GM21825 (cell line): ENCODE data around the gene TLR1.
"Not testable (repeated sequence)": the region's sequence is repeated elsewhere in the genome, so short reads cannot be mapped to it uniquely, and the experiment has no call there.

ENCODE experiments used
- ATAC-seq: cut with Tn5 transposase; IDR thresholded peaks from one replicate; pipeline ENCODE4 v1.9.1; 2021; ENCODE audit warnings: mild to moderate bottlenecking, moderate library complexity; ENCODE audit not compliant: unreplicated experiment

The TLR1 gene

GRCh38 chr4:38804654-38805295, at the start of gene TLR1:
TSS of gene TLR1 (minus strand) at chr4:38804791. CDS start at chr4:38798831, 5,960 bp downstream.
- ATAC-seq: peak; percentile 26

DNA sequence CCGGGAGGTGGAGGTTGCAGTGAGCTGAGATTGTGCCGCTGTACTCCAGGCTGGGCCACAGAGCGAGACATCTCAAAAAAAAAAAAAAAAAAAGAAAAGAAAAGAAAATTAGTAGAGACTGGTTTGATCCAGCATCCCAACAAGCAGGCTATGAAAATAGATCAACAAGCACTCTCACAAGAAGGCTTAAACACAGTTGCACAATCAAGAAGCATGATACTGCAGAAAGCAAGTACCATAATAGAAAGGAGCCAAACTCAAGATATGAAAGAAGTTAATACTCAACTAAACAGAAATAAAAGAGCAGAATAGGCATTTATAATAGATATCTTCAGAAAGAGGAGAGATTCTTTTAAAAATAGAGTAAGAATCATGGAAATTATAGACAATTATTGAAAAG, 41.4 kb upstream of the TLR1 start:
- ATAC-seq: no peak

- ATAC-seq: no peak
Observed at GRCh38 chr4:38842994-38843393, 38.4 kb upstream of the TLR1 start.

GRCh38 chr4:38837849-38838248, 33.3 kb upstream of the TLR1 start:
- no peak for ATAC-seq

DNA sequence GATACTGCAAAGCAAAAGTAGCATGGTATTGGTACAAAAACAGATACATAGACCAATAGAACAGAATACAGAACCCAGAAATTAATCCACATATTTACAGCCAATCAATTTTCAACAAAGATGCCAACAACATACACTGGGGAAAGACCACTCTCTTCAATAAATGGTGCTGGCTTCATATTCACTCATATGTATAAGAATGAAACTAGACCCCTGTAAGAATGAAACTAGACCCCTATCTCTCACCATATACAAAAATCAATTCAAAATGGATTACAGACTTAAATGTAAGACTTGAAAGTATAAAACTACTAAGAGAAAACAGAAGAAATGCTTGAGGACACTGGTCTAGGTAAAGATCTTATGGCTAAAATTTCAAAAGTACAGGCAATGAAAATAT, 32.7 kb upstream of the TLR1 start:
- no peak for ATAC-seq

DNA sequence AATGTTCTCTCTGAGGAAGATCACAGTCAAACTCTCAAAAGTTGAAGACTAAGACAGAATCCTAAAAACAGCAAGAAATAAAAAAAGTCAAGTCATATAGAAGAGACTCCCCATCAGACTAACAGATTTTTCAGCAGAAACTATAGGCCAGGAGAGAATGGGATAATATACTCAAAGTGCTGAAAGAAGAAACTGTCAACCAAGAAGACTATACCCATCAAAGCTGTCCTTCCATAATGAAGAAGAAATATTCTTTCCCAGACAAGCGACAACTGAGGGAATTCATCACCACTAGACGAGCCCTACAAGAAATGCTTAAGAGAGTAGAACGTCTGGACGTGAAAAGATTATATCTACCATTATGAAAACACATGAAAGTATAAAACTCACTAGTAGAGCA, 30.0 kb upstream of the TLR1 start:
- no peak for ATAC-seq

DNA sequence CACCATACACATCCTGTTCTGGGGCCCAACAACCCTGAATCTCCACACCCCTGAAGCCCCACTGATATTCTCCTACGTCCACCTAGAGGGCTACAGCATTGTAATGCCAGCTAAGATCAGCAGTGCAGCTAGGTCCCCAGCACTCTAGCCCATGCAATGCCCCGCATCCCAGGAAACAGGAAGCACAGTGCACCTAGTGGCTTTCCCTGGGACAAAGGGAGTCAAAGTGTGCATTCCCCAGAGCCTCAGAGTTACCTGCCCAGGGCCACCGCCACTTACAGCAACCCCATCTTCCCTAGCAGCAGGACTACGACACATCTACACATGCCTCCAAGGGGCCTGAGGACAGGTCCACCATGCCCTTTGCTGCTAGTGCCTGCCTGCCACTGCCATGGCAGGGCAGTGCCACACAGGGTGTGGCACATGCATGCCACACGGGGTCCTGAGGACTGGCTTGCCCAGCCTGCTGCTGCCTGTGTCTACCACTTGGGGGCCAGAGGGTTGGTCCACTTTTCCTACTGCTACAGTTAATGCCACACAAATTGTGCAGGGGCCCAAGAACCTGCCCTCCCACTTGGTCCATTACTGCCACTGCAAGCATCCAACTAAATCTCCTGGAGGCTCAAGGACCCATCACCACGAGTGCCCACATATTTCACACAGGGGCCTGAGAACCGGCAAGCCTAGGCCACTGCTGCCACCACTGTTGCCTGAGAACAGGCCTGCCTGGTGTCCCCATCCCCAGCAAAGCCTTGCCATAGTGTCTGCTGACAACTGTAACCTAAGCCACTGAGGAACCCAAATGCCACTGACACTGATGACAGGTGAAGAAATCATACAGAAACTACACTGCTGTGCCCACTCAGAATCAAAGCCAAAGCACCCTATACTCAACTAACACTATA, 28.3 kb upstream of the TLR1 start:
- no peak for ATAC-seq

DNA sequence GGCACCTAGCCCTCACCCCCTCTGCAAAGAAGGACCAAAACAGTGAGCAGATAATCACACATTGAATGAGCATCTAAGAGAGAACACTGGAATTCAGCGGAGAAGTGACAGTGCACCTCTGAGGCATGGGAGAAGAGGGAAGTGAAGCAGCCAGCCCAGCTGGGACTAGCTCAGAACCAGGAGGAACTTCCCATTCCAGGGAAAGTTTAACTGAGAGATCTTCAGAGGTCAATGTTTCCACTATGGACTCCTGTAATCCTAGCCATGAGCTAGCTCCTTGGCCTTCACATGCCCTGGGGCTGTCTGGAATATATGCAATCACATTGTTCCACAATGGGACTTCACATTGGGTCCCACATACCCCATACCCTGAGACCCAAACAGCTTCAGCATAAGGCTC, 27.6 kb upstream of the TLR1 start:
- ATAC-seq: no peak

- ATAC-seq: no peak
Observed at GRCh38 chr4:38831653-38832052, 27.1 kb upstream of the TLR1 start.

GRCh38 chr4:38829237-38829636, 24.6 kb upstream of the TLR1 start:
- no peak for ATAC-seq

GRCh38 chr4:38823766-38824165, 19.2 kb upstream of the TLR1 start:
- ATAC-seq: no peak

DNA sequence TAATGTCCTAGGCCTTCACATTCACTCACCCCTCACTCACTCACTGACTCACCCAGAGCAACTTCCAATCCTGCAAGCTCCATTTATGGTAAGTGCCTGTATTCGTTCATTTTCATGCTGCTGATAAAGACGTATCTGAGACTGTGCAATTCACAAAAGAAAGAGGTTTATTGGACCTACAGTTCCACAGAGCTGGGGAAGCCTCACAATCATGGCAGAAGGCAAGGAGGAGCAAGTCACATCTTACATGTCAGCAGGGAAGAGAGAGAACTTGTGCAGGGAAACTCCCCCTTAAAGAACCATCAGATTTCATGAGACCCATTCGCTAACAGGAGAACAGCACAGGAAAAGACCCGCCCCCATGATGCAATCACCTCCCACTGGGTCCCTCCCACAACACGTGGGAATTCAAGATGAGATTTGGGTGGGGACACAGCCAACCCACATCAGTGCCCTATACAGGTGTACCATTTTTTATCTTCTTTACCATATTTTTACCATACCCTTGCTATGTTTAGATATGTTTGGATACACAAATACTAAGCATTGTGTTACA, 18.2 kb upstream of the TLR1 start:
- no peak for ATAC-seq

DNA sequence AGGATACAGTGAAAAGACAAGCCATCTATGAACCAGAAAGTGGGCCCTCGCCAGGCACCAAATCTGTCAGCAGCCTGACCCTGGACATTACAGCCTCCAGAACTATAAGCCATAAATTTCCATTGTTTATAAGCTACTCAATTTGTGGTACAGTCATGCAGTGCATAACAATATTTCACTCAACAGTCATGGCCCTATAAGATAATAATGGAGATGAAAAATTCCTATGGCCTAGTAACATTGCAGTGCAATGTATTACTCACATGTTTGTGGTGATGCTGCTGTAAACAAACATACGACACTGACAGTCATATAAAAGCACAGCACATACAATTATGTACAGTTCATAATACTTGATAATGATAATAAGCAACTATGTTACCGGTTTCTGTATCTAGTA, 17.1 kb upstream of the TLR1 start:
- ATAC-seq: no peak

DNA sequence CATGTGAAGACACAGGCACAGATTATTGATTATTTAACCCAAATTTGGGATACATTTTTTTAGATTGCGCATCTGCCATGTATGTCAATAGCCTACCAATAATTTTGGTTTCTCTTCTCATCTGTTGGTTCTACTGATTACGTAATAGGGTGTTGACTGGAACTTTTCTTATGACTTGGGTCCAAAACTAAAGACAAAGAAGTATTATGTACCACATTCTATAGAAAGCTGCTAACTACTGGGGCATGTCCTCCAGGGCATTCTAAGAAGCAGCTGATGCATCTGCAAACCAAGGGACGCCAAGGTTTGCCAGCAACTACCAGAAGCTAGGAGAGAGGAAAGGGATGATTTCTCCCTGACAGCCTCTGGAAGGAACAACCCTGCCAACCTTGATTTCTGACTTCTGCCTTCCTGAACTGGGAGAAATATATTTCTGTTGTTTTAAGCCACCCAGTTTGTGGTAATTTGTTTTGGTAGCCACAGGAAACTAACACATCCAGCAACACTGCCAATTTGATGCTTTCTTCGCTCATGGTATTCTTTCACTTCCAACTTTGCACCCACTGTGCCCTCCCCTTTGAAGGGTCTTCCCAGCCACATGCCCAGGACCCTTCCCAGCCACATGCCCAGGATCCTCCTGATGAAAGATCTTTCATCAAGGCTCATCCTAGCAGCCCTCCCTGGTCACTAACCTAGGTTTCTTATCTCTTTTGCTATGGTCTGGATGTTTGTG, 15.9 kb upstream of the TLR1 start:
- peak; percentile 45 for ATAC-seq

DNA sequence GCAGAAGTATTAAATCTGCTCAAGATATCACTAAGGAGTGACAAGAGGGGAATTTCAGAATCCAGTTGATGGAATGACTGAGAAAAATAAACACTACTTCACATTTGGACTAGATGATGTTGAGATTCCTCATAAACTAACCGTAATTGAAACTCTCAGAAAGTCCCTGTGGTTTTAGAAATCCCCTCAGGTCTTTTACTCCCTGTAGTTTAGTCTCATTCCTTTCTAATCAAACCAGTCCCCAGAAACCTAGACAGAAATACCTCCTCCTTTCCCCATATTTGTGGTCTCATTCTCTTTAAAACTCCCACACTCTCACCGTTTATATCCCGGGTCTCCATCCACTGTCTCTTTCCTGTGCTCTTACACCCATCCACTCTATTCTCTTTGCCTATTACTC, 15.0 kb upstream of the TLR1 start:
- no peak for ATAC-seq

DNA sequence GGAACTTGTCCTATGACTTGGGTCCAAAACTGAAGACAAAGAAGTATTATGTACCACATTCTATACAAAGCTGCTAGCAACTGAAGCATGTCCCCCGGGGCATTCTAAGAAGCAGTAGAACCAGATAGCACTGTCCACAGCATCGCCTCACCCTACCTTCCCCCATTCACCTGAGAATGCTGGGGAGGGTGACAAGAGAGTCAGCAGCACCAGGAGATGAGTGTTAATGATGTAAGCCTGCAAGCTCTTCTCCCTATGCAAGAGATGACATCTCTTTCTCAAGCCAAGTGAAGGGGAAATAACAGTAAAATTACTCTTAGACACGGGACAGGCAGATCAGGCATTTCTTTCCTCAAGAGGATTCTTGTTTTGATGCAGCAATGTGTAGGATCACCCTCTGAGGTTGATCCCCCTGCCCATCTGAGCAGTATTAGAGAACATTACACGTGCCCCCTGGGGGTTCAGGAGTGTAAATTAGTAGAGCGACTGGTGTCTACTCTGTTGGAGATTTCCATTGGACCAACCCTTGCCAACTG, 13.9 kb upstream of the TLR1 start:
- peak; percentile 56 for ATAC-seq

- no peak for ATAC-seq
Observed at GRCh38 chr4:38815885-38816782, 11.5 kb upstream of the TLR1 start.

- no peak for ATAC-seq
Observed at GRCh38 chr4:38814386-38814785, 9.8 kb upstream of the TLR1 start.

GRCh38 chr4:38811297-38811696, 6.7 kb upstream of the TLR1 start:
- ATAC-seq: no peak

GRCh38 chr4:38807462-38807861, 2.9 kb upstream of the TLR1 start:
- not testable (repeated sequence) for ATAC-seq
